SK-N-SH treated with all-trans-retinoic acid at 6 μM for 48 hours (cell line): ENCODE data around the gene COL6A3.

Experiments used
- ATAC-seq: fragments of 200-7000 bp; cut with Tn5 transposase; 3 replicates; pipeline ENCODE4 v1.9.1; 2020; ENCODE audit warnings: mild to moderate bottlenecking, moderate library complexity
- ARNTL ChIP-seq: fragments of 450-650 bp; formaldehyde crosslinking; IDR thresholded peaks from 2 replicates; pipeline ENCODE4 v1.5.0; 2020; ENCODE audit warnings: low read depth, mild to moderate bottlenecking, moderate library complexity, borderline replicate concordance
- BACH2 ChIP-seq: fragments of 250-450 bp; sonication (Bioruptor Pico); IDR thresholded peaks from 2 replicates; pipeline ENCODE4 v1.9.0; 2021; ENCODE audit warnings: mild to moderate bottlenecking, borderline replicate concordance
- CSDC2 ChIP-seq: fragments of 250-450 bp; sonication (Bioruptor Pico); IDR thresholded peaks from 2 replicates; pipeline ENCODE4 v1.5.0; 2020; ENCODE audit warnings: mild to moderate bottlenecking, moderate library complexity
- ESRRG ChIP-seq: fragments of 250-450 bp; sonication (Bioruptor Pico); IDR thresholded peaks from 2 replicates; pipeline ENCODE4 v1.6.1; 2021; ENCODE audit warnings: mild to moderate bottlenecking
- GLIS3 ChIP-seq: fragments of 250-450 bp; sonication (Bioruptor Pico); IDR thresholded peaks from 2 replicates; pipeline ENCODE4 v1.5.0; 2020; ENCODE audit warnings: mild to moderate bottlenecking, moderate library complexity
- ISL1 ChIP-seq: fragments of 250-450 bp; sonication (Bioruptor Pico); IDR thresholded peaks from 2 replicates; pipeline ENCODE4 v2.1.2; 2022; ENCODE audit warnings: mild to moderate bottlenecking, moderate library complexity
- OSR1 ChIP-seq: fragments of 250-450 bp; sonication (Bioruptor Pico); IDR thresholded peaks from 2 replicates; pipeline ENCODE4 v1.8.0; 2022; ENCODE audit warnings: moderate library complexity, mild to moderate bottlenecking, inconsistent platforms
- PPARA ChIP-seq: fragments of 250-450 bp; sonication (Bioruptor Pico); IDR thresholded peaks from 2 replicates; pipeline ENCODE4 v1.5.0; 2020; ENCODE audit warnings: mild to moderate bottlenecking, borderline replicate concordance
- RARB ChIP-seq: fragments of 250-450 bp; sonication (Bioruptor Pico); IDR thresholded peaks from 2 replicates; pipeline ENCODE4 v1.8.0; 2021; ENCODE audit warnings: mild to moderate bottlenecking, moderate library complexity
- SNAI2 ChIP-seq: fragments of 250-450 bp; sonication (Bioruptor Pico); IDR thresholded peaks from 2 replicates; pipeline ENCODE4 v1.5.0; 2020; ENCODE audit warnings: mild to moderate bottlenecking, moderate library complexity
- TCF4 ChIP-seq: fragments of 250-450 bp; sonication (Bioruptor Pico); IDR thresholded peaks from 2 replicates; pipeline ENCODE4 v1.8.0; 2021; ENCODE audit warnings: mild to moderate bottlenecking, moderate library complexity, borderline replicate concordance
- TOX ChIP-seq: fragments of 250-450 bp; sonication (Bioruptor Pico); IDR thresholded peaks from 2 replicates; pipeline ENCODE4 v1.8.0; 2021; ENCODE audit warnings: mild to moderate bottlenecking, moderate library complexity, borderline replicate concordance
- TSHZ2 ChIP-seq: fragments of 250-450 bp; sonication (Bioruptor Pico); IDR thresholded peaks from 2 replicates; pipeline ENCODE4 v1.5.0; 2020; ENCODE audit warnings: mild to moderate bottlenecking, moderate library complexity
- ZC3H10 ChIP-seq: fragments of 250-450 bp; sonication (Bioruptor Pico); IDR thresholded peaks from 2 replicates; pipeline ENCODE4 v1.5.1; 2021; ENCODE audit warnings: mild to moderate bottlenecking, moderate library complexity
- ZFP3 ChIP-seq: fragments of 250-450 bp; sonication (Bioruptor Pico); IDR thresholded peaks from 2 replicates; pipeline ENCODE4 v1.5.0; 2020; ENCODE audit warnings: mild to moderate bottlenecking, moderate library complexity
- ZNF565 ChIP-seq: fragments of 450-650 bp; formaldehyde crosslinking; conservative IDR thresholded peaks from 2 replicates; pipeline ENCODE4 v1.5.0; 2020; ENCODE audit warnings: low read depth, mild to moderate bottlenecking, moderate library complexity
- ZNF70 ChIP-seq: fragments of 450-650 bp; formaldehyde crosslinking; IDR thresholded peaks from 2 replicates; pipeline ENCODE4 v1.5.0; 2020; ENCODE audit warnings: mild to moderate bottlenecking, moderate library complexity
- ZNF8 ChIP-seq: fragments of 450-650 bp; formaldehyde crosslinking; IDR thresholded peaks from 2 replicates; pipeline ENCODE4 v1.5.0; 2020; ENCODE audit warnings: mild to moderate bottlenecking, moderate library complexity
- TF ChIP-seq, protein P1 (sequence below): fragments of 250-450 bp; sonication (Bioruptor Pico); IDR thresholded peaks from 2 replicates; pipeline ENCODE4 v1.5.1; 2021; ENCODE audit warnings: mild to moderate bottlenecking, moderate library complexity
- TF ChIP-seq, protein P2 (sequence below): fragments of 250-450 bp; sonication (Bioruptor Pico); IDR thresholded peaks from 2 replicates; pipeline ENCODE4 v1.8.0; 2020; ENCODE audit warnings: mild to moderate bottlenecking, moderate library complexity, borderline replicate concordance
- TF ChIP-seq, protein P3 (sequence below): fragments of 250-450 bp; sonication (Bioruptor Pico); IDR thresholded peaks from 2 replicates; pipeline ENCODE4 v1.5.1; 2020; ENCODE audit warnings: low read depth, mild to moderate bottlenecking, moderate library complexity

COL6A3 gene

GRCh38 chr2:237412646-237412987 is 1.3 kb downstream of the COL6A3 start (continued):
- TF ChIP-seq TSHZ2 = no peak
- no peak for TF ChIP-seq RARB (CRISPR knock-in tag)
- TF ChIP-seq ZFP3 (CRISPR knock-in tag) = no peak
- no peak for TF ChIP-seq TCF4 (CRISPR knock-in tag)

- TF ChIP-seq TSHZ2 = no peak
- no peak for TF ChIP-seq GLIS3 (CRISPR knock-in tag)
- TF ChIP-seq BACH2 (CRISPR knock-in tag) = no peak
- TF ChIP-seq, protein P1, sequence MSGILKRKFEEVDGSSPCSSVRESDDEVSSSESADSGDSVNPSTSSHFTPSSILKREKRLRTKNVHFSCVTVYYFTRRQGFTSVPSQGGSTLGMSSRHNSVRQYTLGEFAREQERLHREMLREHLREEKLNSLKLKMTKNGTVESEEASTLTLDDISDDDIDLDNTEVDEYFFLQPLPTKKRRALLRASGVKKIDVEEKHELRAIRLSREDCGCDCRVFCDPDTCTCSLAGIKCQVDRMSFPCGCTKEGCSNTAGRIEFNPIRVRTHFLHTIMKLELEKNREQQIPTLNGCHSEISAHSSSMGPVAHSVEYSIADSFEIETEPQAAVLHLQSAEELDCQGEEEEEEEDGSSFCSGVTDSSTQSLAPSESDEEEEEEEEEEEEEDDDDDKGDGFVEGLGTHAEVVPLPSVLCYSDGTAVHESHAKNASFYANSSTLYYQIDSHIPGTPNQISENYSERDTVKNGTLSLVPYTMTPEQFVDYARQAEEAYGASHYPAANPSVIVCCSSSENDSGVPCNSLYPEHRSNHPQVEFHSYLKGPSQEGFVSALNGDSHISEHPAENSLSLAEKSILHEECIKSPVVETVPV (CRISPR knock-in tag) = no peak
- no peak for TF ChIP-seq ISL1
- TF ChIP-seq ZFP3 (CRISPR knock-in tag) = no peak
- TF ChIP-seq ZNF70 (CRISPR knock-in tag) = no peak
- TF ChIP-seq TCF4 (CRISPR knock-in tag) = no peak
- TF ChIP-seq, protein P2, sequence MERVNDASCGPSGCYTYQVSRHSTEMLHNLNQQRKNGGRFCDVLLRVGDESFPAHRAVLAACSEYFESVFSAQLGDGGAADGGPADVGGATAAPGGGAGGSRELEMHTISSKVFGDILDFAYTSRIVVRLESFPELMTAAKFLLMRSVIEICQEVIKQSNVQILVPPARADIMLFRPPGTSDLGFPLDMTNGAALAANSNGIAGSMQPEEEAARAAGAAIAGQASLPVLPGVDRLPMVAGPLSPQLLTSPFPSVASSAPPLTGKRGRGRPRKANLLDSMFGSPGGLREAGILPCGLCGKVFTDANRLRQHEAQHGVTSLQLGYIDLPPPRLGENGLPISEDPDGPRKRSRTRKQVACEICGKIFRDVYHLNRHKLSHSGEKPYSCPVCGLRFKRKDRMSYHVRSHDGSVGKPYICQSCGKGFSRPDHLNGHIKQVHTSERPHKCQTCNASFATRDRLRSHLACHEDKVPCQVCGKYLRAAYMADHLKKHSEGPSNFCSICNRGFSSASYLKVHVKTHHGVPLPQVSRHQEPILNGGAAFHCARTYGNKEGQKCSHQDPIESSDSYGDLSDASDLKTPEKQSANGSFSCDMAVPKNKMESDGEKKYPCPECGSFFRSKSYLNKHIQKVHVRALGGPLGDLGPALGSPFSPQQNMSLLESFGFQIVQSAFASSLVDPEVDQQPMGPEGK (CRISPR knock-in tag) = no peak
- TF ChIP-seq ESRRG (CRISPR knock-in tag) = no peak
- no peak for TF ChIP-seq ZC3H10
- TF ChIP-seq OSR1 (CRISPR knock-in tag) = no peak
- TF ChIP-seq, protein P3, sequence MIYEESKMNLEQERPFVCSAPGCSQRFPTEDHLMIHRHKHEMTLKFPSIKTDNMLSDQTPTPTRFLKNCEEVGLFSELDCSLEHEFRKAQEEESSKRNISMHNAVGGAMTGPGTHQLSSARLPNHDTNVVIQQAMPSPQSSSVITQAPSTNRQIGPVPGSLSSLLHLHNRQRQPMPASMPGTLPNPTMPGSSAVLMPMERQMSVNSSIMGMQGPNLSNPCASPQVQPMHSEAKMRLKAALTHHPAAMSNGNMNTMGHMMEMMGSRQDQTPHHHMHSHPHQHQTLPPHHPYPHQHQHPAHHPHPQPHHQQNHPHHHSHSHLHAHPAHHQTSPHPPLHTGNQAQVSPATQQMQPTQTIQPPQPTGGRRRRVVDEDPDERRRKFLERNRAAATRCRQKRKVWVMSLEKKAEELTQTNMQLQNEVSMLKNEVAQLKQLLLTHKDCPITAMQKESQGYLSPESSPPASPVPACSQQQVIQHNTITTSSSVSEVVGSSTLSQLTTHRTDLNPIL (CRISPR knock-in tag) = no peak
- no peak for TF ChIP-seq CSDC2 (CRISPR knock-in tag)
- TF ChIP-seq ARNTL (CRISPR knock-in tag) = no peak
- TF ChIP-seq, all 23 proteins: peak for 0
- ATAC-seq = no peak
Measured at GRCh38 chr2:237411683-237412423, 2.1 kb downstream of the COL6A3 start.

GRCh38 chr2:237411092-237411601 is 2.8 kb downstream of the COL6A3 start:
- ATAC-seq = no peak
- TF ChIP-seq ZNF565 (CRISPR knock-in tag) = no peak
- no peak for TF ChIP-seq PPARA
- no peak for TF ChIP-seq SNAI2
- TF ChIP-seq, protein P3 (CRISPR knock-in tag) = no peak
- TF ChIP-seq BACH2 (CRISPR knock-in tag) = no peak
- no peak for TF ChIP-seq ESRRG (CRISPR knock-in tag)
- TF ChIP-seq, protein P2 (CRISPR knock-in tag) = no peak
- no peak for TF ChIP-seq ZNF8 (CRISPR knock-in tag)
- no peak for TF ChIP-seq CSDC2 (CRISPR knock-in tag)
- no peak for TF ChIP-seq RARB (CRISPR knock-in tag)
- TF ChIP-seq ZNF70 (CRISPR knock-in tag) = no peak
- no peak for TF ChIP-seq ZC3H10
- TF ChIP-seq TOX (CRISPR knock-in tag) = no peak
